ENCODE measurements around the gene PHB1. TPM values are rescaled to one million over a fixed set of nuclear protein-coding genes. Genes with fewer than 3 reads are reported as not detected.

The PHB1 gene
- total RNA-seq, 1 experiment from 2014 or later: 367 TPM

DNA sequence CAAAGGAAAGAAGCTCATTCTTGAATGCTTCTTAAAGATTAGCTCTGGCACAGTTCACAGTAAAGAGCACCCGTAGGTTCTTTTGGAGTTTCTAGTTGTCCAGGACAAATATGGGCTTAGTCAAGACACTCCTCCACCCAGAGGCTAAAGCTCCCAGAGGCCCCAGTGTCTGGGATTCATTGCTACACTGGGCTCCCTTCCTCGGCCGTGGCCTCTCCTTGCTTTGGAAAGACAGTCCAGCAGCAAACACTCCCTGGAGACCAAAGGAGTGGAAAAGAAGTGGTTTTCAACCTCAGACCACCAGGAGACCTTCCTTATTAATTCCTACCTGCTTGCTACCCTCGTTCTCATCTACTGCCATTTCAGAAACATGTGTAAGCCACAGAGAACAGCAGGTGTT is 17.1 kb downstream of the PHB1 start:
- DNase-seq (ENCODE audit: low read depth, low spot score) (no peak), ATAC-seq (no peak)
- no peak overlapping the region for H3K4me3 ChIP-seq (ENCODE audit: low read depth in 2 of 2, low read length in 2 of 2)
- in situ Hi-C loops (cut with HindIII; ENCODE audit: low pct_unique_long_range_greater_than_20kb, low sequenced_read_pairs): no loop called here
- TF ChIP-seq SIN3A (IDR thresholded peaks at IDR 0.05; ENCODE audit: borderline replicate concordance, insufficient read depth, low read depth, low read length) (no peak), TCF7L2 (IDR thresholded peaks at IDR 0.05; ENCODE audit: low read depth, low read length) (no peak), POLR2AphosphoS5 (IDR thresholded peaks at IDR 0.05; ENCODE audit: low read depth, low read length) (no peak)
- TF ChIP-seq, protein P1, sequence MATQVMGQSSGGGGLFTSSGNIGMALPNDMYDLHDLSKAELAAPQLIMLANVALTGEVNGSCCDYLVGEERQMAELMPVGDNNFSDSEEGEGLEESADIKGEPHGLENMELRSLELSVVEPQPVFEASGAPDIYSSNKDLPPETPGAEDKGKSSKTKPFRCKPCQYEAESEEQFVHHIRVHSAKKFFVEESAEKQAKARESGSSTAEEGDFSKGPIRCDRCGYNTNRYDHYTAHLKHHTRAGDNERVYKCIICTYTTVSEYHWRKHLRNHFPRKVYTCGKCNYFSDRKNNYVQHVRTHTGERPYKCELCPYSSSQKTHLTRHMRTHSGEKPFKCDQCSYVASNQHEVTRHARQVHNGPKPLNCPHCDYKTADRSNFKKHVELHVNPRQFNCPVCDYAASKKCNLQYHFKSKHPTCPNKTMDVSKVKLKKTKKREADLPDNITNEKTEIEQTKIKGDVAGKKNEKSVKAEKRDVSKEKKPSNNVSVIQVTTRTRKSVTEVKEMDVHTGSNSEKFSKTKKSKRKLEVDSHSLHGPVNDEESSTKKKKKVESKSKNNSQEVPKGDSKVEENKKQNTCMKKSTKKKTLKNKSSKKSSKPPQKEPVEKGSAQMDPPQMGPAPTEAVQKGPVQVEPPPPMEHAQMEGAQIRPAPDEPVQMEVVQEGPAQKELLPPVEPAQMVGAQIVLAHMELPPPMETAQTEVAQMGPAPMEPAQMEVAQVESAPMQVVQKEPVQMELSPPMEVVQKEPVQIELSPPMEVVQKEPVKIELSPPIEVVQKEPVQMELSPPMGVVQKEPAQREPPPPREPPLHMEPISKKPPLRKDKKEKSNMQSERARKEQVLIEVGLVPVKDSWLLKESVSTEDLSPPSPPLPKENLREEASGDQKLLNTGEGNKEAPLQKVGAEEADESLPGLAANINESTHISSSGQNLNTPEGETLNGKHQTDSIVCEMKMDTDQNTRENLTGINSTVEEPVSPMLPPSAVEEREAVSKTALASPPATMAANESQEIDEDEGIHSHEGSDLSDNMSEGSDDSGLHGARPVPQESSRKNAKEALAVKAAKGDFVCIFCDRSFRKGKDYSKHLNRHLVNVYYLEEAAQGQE (IDR thresholded peaks at IDR 0.05; ENCODE audit: insufficient read depth in 1 of 2, low read depth in 2 of 2, low read length in 1 of 2): no peak
- TF ChIP-seq, protein P2, sequence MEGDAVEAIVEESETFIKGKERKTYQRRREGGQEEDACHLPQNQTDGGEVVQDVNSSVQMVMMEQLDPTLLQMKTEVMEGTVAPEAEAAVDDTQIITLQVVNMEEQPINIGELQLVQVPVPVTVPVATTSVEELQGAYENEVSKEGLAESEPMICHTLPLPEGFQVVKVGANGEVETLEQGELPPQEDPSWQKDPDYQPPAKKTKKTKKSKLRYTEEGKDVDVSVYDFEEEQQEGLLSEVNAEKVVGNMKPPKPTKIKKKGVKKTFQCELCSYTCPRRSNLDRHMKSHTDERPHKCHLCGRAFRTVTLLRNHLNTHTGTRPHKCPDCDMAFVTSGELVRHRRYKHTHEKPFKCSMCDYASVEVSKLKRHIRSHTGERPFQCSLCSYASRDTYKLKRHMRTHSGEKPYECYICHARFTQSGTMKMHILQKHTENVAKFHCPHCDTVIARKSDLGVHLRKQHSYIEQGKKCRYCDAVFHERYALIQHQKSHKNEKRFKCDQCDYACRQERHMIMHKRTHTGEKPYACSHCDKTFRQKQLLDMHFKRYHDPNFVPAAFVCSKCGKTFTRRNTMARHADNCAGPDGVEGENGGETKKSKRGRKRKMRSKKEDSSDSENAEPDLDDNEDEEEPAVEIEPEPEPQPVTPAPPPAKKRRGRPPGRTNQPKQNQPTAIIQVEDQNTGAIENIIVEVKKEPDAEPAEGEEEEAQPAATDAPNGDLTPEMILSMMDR (IDR thresholded peaks at IDR 0.05): no peak
- H3K36me3 ChIP-seq (ENCODE audit: control insufficient read depth, insufficient read depth, low read length): no peaks in the 10 kb centered on the region
- H3K9me3 ChIP-seq (ENCODE audit: control insufficient read depth, insufficient read depth, low read depth, low read length): no peaks in the 10 kb centered on the region
- no peaks in the 10 kb centered on the region for H3K27me3 ChIP-seq (ENCODE audit: control insufficient read depth, insufficient read depth, low read length)
- no TSS peak for BruUV-seq (replicated peaks)
- CTCF ChIA-PET: interaction anchor here (0.5 to 0.6 kb wide), 3 partner anchors 64 to 144 kb away, joined by 3 to 8 read pairs (median 7); no protein-coding TSS in a partner anchor
- POLR2A ChIA-PET: interaction anchor here (0.6 kb wide), 1 partner anchor 106 kb away, joined by 3 read pairs; no protein-coding TSS in a partner anchor
- no peak overlapping the region for H3K27ac ChIP-seq (ENCODE audit: low read length)
- intact Hi-C loops (cut with micrococcal nuclease; ENCODE audit: unreplicated experiment): no loop called here
- no peaks in the 10 kb centered on the region; the same call in 1 of the 2 replicates for H3K4me1 ChIP-seq (ENCODE audit: control insufficient read depth, insufficient read depth, low read length)

DNA sequence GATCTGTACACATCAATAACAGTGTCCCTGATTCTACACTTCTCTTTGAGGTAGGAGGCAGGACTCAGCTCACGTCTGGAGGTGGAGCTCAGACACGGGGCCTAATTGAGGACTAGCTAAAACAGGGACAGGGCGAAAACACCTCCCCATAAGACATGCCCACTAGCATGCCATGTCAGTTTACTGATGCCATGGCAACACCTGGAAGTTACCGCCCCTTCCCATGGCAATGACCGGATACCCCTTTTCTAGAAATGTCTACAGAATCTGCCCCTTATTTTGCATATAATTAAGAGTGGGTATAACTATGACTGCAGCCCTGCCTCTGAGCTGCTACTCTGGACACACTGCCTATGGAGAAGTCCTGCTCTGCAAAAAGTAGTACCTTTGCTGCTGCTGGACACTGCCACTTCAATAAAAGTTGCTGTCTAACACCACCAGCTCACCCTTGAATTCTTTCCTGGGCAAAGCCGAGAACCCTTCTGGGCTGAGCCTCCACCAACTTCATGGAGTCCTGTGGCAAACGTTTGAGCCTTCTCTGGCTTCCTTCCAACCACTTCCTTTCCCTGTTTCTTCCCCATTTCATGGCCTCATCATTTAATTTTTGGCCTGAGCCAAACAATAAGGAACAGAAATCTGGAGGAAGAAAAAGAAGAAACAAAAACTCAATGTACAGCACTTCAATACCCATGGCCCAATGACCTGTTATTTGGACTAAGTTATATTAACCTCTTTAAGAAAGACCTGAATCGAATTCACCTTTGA is 21.0 kb downstream of the PHB1 start:
- no TSS peak for BruUV-seq (replicated peaks)
- Histone ChIP-seq H3K4me1 (ENCODE audit: control insufficient read depth, insufficient read depth, low read length) (peaks cover 7% of the 10 kb centered on the region), H3K36me3 (ENCODE audit: control insufficient read depth, insufficient read depth, low read length) (no peaks in the 10 kb centered on the region), H3K4me3 (ENCODE audit: low read depth in 2 of 2, low read length in 2 of 2) (no peak overlapping the region), H3K27ac (ENCODE audit: low read length) (no peak overlapping the region), H3K9me3 (ENCODE audit: control insufficient read depth, insufficient read depth, low read depth, low read length) (no peaks in the 10 kb centered on the region), H3K27me3 (ENCODE audit: control insufficient read depth, insufficient read depth, low read length) (no peaks in the 10 kb centered on the region)
- DNase-seq (ENCODE audit: low read depth, low spot score): no peak
- intact Hi-C loops (cut with micrococcal nuclease; ENCODE audit: unreplicated experiment): no loop called here
- CTCF ChIA-PET: no interaction called here
- in situ Hi-C loops (cut with HindIII; ENCODE audit: low pct_unique_long_range_greater_than_20kb, low sequenced_read_pairs): no loop called here
- TF ChIP-seq POLR2AphosphoS5 (IDR thresholded peaks at IDR 0.05; ENCODE audit: low read depth, low read length) (no peak), SIN3A (IDR thresholded peaks at IDR 0.05; ENCODE audit: borderline replicate concordance, insufficient read depth, low read depth, low read length) (no peak), TCF7L2 (IDR thresholded peaks at IDR 0.05; ENCODE audit: low read depth, low read length) (no peak)
- TF ChIP-seq, protein P1 (IDR thresholded peaks at IDR 0.05; ENCODE audit: insufficient read depth in 1 of 2, low read depth in 2 of 2, low read length in 1 of 2): no peak
- TF ChIP-seq, protein P2 (IDR thresholded peaks at IDR 0.05): no peak
- POLR2A ChIA-PET: no interaction called here
- ATAC-seq: no peak
